Measurements from ENCODE around the gene ETFB. TPM values are rescaled to one million over a fixed set of nuclear protein-coding genes. Genes with fewer than 3 reads are reported as not detected.

ETFB gene
- total and polyA plus RNA-seq, 10 of the 15 experiments (the other 5 are each of a cell fraction or from before 2014, with no cell fraction given): 15.1 to 166 (median 87.8) TPM

DNA sequence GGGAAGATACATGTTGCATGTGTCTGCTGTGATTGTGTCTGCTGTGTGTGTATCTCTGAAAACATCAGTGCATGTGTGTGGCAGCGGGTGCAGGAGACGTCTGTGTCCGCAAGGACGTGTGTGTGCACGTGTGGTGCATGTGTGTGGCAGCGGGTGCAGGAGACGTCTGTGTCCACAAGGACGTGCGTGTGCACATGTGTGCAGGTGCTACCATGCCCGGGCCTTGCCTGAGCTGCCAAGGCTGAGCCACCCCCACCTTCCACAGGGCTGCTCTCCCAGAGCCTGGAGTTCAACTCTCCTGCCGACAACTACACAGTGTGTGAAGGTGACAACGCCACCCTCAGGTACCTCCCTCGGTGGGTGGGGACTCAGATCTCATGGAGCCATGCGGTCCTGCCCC is 44.4 kb downstream of the ETFB start:
- Histone ChIP-seq H3K79me2 (ENCODE audit: control insufficient read depth, insufficient read depth, low read length) (no peaks in the 10 kb centered on the region), H3K4me1 (ENCODE audit: control insufficient read depth, insufficient read depth, low read length) (no peaks in the 10 kb centered on the region), H3K9me3 (replicated peaks; ENCODE audit: control insufficient read depth, insufficient read depth, low read length) (no peaks in the 10 kb centered on the region), H3K9ac (ENCODE audit: control insufficient read depth, insufficient read depth, low read length) (no peak overlapping the region), H3K4me3 (no peak overlapping the region), H3K4me2 (ENCODE audit: control insufficient read depth, insufficient read depth) (no peak overlapping the region), H3K27ac (ENCODE audit: control insufficient read depth, insufficient read depth) (no peak overlapping the region), H2AFZ (ENCODE audit: control insufficient read depth, low read depth, low read length) (no peak overlapping the region), H3K27me3 (replicated peaks in 1 of 2; ENCODE audit: control insufficient read depth in 2 of 2, insufficient read depth in 2 of 2, low read length in 1 of 2) (peaks cover 0 to 5% of the 10 kb centered on the region in 2 experiments; a peak in 1 of 4 replicates), H4K20me1 (ENCODE audit: control insufficient read depth, insufficient read depth) (no peaks in the 10 kb centered on the region), H3K36me3 (ENCODE audit: control insufficient read depth in 2 of 2, insufficient read depth in 2 of 2, low read length in 1 of 2) (no peaks in the 10 kb centered on the region)
- ChIA-PET RAD21 (ENCODE audit: unreplicated experiment) (no interaction called here), POLR2A (no interaction called here), SMC1A (ENCODE audit: uncharacterized antibody, unreplicated experiment) (no interaction called here), CTCF (no interaction called here)
- no peak for ATAC-seq
- in situ Hi-C loops (cut with MboI): no loop called here
- BruUV-seq (replicated peaks): no TSS peak
- TF ChIP-seq IKZF2 (IDR thresholded peaks at IDR 0.05): no peak
- no peak for DNase-seq (ENCODE audit: low read depth, low spot score)
- whole genome bisulfite sequencing (ENCODE audit: insufficient coverage, insufficient replicate concordance, low lambda C conversion rate, missing lambda C conversion rate): 35% methylated on average over 14 of the region's 14 CpGs
- intact Hi-C loops (cut with micrococcal nuclease; ENCODE audit: unreplicated experiment): no loop called here
- no peak for FAIRE-seq

DNA sequence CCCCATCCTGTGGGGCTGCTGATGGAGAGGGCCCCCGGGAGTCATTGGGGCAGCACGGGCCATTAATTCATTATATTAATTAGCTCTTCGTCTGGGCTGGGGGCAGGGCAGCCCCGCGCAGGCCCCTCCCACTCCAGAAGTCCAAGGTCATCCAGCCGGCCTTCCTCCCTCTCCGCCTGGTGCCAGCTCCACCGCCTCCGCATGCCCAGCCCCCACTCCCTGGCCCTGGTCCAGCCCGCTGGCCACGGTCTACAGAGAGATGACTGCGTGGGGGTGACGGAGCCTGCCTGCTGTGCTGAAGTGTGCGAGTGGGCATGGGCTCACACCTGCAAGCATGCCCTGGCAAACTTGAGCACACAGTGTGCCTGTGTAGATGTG is 45.9 kb downstream of the ETFB start:
- Histone ChIP-seq H3K4me3 (no peak overlapping the region), H3K9me3 (replicated peaks; ENCODE audit: control insufficient read depth, insufficient read depth, low read length) (no peaks in the 10 kb centered on the region), H3K79me2 (ENCODE audit: control insufficient read depth, insufficient read depth, low read length) (no peaks in the 10 kb centered on the region), H3K4me1 (ENCODE audit: control insufficient read depth, insufficient read depth, low read length) (no peaks in the 10 kb centered on the region), H3K27me3 (replicated peaks in 1 of 2; ENCODE audit: control insufficient read depth in 2 of 2, insufficient read depth in 2 of 2, low read length in 1 of 2) (peaks cover 0 to 5% of the 10 kb centered on the region in 2 experiments; a peak in 1 of 4 replicates), H3K9ac (ENCODE audit: control insufficient read depth, insufficient read depth, low read length) (no peak overlapping the region), H3K27ac (ENCODE audit: control insufficient read depth, insufficient read depth) (no peak overlapping the region), H3K36me3 (ENCODE audit: control insufficient read depth in 2 of 2, insufficient read depth in 2 of 2, low read length in 1 of 2) (no peaks in the 10 kb centered on the region), H2AFZ (ENCODE audit: control insufficient read depth, low read depth, low read length) (no peak overlapping the region), H3K4me2 (ENCODE audit: control insufficient read depth, insufficient read depth) (no peak overlapping the region), H4K20me1 (ENCODE audit: control insufficient read depth, insufficient read depth) (no peaks in the 10 kb centered on the region)
- ChIA-PET RAD21 (ENCODE audit: unreplicated experiment) (no interaction called here), POLR2A (no interaction called here), SMC1A (ENCODE audit: uncharacterized antibody, unreplicated experiment) (no interaction called here), CTCF (no interaction called here)
- ATAC-seq (no peak), DNase-seq (ENCODE audit: low read depth, low spot score) (no peak), FAIRE-seq (no peak)
- BruUV-seq (replicated peaks): no TSS peak
- WGBS (ENCODE audit: insufficient coverage, insufficient replicate concordance, low lambda C conversion rate, missing lambda C conversion rate): 64% methylated on average over 14 of the region's 14 CpGs
- in situ Hi-C loops (cut with MboI) (no loop called here), intact Hi-C loops (cut with micrococcal nuclease; ENCODE audit: unreplicated experiment) (no loop called here)
- TF ChIP-seq, protein P1, sequence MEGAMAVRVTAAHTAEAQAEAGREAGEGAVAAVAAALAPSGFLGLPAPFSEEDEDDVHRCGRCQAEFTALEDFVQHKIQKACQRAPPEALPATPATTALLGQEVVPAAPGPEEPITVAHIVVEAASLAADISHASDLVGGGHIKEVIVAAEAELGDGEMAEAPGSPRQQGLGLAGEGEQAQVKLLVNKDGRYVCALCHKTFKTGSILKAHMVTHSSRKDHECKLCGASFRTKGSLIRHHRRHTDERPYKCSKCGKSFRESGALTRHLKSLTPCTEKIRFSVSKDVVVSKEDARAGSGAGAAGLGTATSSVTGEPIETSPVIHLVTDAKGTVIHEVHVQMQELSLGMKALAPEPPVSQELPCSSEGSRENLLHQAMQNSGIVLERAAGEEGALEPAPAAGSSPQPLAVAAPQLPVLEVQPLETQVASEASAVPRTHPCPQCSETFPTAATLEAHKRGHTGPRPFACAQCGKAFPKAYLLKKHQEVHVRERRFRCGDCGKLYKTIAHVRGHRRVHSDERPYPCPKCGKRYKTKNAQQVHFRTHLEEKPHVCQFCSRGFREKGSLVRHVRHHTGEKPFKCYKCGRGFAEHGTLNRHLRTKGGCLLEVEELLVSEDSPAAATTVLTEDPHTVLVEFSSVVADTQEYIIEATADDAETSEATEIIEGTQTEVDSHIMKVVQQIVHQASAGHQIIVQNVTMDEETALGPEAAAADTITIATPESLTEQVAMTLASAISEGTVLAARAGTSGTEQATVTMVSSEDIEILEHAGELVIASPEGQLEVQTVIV (IDR thresholded peaks at IDR 0.05; ENCODE audit: borderline replicate concordance, partially characterized antibody): no peak
- TF ChIP-seq, protein P2, sequence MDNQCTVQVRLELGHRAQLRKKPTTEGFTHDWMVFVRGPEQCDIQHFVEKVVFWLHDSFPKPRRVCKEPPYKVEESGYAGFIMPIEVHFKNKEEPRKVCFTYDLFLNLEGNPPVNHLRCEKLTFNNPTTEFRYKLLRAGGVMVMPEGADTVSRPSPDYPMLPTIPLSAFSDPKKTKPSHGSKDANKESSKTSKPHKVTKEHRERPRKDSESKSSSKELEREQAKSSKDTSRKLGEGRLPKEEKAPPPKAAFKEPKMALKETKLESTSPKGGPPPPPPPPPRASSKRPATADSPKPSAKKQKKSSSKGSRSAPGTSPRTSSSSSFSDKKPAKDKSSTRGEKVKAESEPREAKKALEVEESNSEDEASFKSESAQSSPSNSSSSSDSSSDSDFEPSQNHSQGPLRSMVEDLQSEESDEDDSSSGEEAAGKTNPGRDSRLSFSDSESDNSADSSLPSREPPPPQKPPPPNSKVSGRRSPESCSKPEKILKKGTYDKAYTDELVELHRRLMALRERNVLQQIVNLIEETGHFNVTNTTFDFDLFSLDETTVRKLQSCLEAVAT (IDR thresholded peaks at IDR 0.05): no peak
- no peak for TF ChIP-seq TCF3 (IDR thresholded peaks at IDR 0.05; ENCODE audit: borderline replicate concordance, insufficient read depth, low read depth, low read length)
- TF ChIP-seq, protein P3, sequence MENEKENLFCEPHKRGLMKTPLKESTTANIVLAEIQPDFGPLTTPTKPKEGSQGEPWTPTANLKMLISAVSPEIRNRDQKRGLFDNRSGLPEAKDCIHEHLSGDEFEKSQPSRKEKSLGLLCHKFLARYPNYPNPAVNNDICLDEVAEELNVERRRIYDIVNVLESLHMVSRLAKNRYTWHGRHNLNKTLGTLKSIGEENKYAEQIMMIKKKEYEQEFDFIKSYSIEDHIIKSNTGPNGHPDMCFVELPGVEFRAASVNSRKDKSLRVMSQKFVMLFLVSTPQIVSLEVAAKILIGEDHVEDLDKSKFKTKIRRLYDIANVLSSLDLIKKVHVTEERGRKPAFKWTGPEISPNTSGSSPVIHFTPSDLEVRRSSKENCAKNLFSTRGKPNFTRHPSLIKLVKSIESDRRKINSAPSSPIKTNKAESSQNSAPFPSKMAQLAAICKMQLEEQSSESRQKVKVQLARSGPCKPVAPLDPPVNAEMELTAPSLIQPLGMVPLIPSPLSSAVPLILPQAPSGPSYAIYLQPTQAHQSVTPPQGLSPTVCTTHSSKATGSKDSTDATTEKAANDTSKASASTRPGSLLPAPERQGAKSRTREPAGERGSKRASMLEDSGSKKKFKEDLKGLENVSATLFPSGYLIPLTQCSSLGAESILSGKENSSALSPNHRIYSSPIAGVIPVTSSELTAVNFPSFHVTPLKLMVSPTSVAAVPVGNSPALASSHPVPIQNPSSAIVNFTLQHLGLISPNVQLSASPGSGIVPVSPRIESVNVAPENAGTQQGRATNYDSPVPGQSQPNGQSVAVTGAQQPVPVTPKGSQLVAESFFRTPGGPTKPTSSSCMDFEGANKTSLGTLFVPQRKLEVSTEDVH (IDR thresholded peaks at IDR 0.05; ENCODE audit: low read depth, partially characterized antibody): no peak
- no peak for TF ChIP-seq BACH1 (IDR thresholded peaks at IDR 0.05; ENCODE audit: borderline replicate concordance)
- TF ChIP-seq EED (IDR thresholded peaks at IDR 0.05; ENCODE audit: low read depth): no peak
- no peak for TF ChIP-seq NFYB (IDR thresholded peaks at IDR 0.05; ENCODE audit: insufficient read depth, low read depth, low read length)
- TF ChIP-seq RB1 (IDR thresholded peaks at IDR 0.05; ENCODE audit: borderline replicate concordance): no peak
